Stimulated activated memory B cell treated with anti-CD40 and anti-IgM and Interleukin-4, amounts not matched to agents 10 μg/mL and 1 μg/mL and 100 μg/mL, for 72 hours (primary cell): ENCODE results near the gene KRTAP12-1.
"Not testable (repeated sequence)": the region's sequence is repeated elsewhere in the genome, so short reads cannot be mapped to it uniquely, and the experiment has no call there.

Source experiments
- ATAC-seq: fragments of 150-1000 bp; cut with Tn5 transposase; 2 replicates; pipeline ENCODE4 v1.10.0; 2021
- H3K27ac Mint-ChIP-seq: one replicate; pipeline ENCODE4 v1.8.0; 2022; ENCODE audit warnings: mild to moderate bottlenecking, mixed read lengths
- H3K27me3 Mint-ChIP-seq: one replicate; pipeline ENCODE4 v1.8.0; 2022; ENCODE audit warnings: mixed read lengths
- H3K36me3 Mint-ChIP-seq: one replicate; pipeline ENCODE4 v1.8.0; 2022; ENCODE audit warnings: mixed read lengths
- H3K4me1 Mint-ChIP-seq: one replicate; pipeline ENCODE4 v1.8.0; 2022; ENCODE audit warnings: mixed read lengths
- H3K4me3 Mint-ChIP-seq: one replicate; pipeline ENCODE4 v1.8.0; 2022; ENCODE audit warnings: mild to moderate bottlenecking, moderate library complexity, mixed read lengths
- H3K9me3 Mint-ChIP-seq: one replicate; pipeline ENCODE4 v1.8.0; 2022; ENCODE audit warnings: mixed read lengths

The KRTAP12-1 gene

DNA sequence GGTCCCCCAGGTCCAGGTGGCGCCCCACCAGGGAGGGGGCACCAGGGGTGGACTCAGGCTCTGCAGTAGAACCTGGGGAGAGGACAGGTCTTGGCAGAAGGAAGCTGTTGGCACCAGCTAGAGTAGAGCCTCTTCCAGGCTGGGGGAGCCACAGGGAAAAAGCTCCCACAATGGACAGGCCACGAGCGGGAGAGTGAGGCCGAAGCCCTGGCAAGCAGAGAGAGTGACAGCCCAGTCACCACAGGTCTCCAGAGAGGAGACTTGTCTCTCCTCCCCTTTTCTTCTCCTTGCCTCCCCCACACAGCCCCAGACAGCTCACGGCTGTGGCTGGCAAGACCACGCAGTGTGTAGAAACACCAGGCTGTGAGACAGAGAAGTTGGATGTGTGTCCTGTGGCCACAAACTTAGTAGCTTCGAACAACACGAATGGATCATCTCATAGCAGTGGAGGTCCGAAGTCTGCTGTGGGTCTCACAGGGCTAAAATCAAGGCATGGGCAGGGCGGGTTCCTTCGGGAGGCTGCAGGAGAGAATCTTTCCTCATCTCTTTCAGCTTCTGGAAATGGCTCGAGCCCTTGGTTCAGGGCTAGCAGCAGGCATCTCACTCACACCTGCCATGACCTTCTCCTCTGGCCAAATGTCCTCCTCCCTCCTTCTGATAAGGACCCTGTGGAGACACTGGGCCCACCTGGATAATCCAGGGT lies 30.8 kb downstream of the KRTAP12-1 start:
- no peak for ATAC-seq

GRCh38 chr21:44650265-44650972 lies 31.5 kb downstream of the KRTAP12-1 start:
- Mint-ChIP-seq H3K27ac (no peak overlapping the region), H3K27me3 (peaks cover 63% of the 10 kb centered on the region), H3K9me3 (no peaks in the 10 kb centered on the region), H3K36me3 (no peaks in the 10 kb centered on the region), H3K4me3 (no peak overlapping the region), H3K4me1 (no peaks in the 10 kb centered on the region)
- no peak for ATAC-seq

More for the DNA sequence above, 30.8 kb downstream of the KRTAP12-1 start:
- Mint-ChIP-seq H3K4me3 (no peak overlapping the region), H3K27ac (no peak overlapping the region), H3K4me1 (no peaks in the 10 kb centered on the region), H3K9me3 (no peaks in the 10 kb centered on the region), H3K36me3 (no peaks in the 10 kb centered on the region), H3K27me3 (peaks cover 67% of the 10 kb centered on the region)

- no peak for ATAC-seq
- no peak overlapping the region for H3K4me3 Mint-ChIP-seq
- H3K27me3 Mint-ChIP-seq: peaks cover 66% of the 10 kb centered on the region
- no peaks in the 10 kb centered on the region for H3K4me1 Mint-ChIP-seq
- H3K27ac Mint-ChIP-seq: no peak overlapping the region
- H3K9me3 Mint-ChIP-seq: peaks cover 3% of the 10 kb centered on the region
- no peaks in the 10 kb centered on the region for H3K36me3 Mint-ChIP-seq
These were observed 32.4 kb downstream of the KRTAP12-1 start for GRCh38 chr21:44649521-44650100.

- peaks cover 66% of the 10 kb centered on the region for H3K27me3 Mint-ChIP-seq
- no peaks in the 10 kb centered on the region for H3K36me3 Mint-ChIP-seq
- no peak overlapping the region for H3K27ac Mint-ChIP-seq
- peak; percentile 14 for ATAC-seq
- no peak overlapping the region for H3K4me3 Mint-ChIP-seq
- H3K4me1 Mint-ChIP-seq: no peaks in the 10 kb centered on the region
- H3K9me3 Mint-ChIP-seq: peaks cover 10% of the 10 kb centered on the region
These were observed 33.2 kb downstream of the KRTAP12-1 start for GRCh38 chr21:44648557-44649311.

GRCh38 chr21:44647222-44647552 lies 34.8 kb downstream of the KRTAP12-1 start:
- Mint-ChIP-seq H3K27ac (no peak overlapping the region), H3K4me3 (no peak overlapping the region), H3K4me1 (no peaks in the 10 kb centered on the region), H3K9me3 (peaks cover 13% of the 10 kb centered on the region), H3K27me3 (peaks cover 52% of the 10 kb centered on the region), H3K36me3 (no peaks in the 10 kb centered on the region)
- ATAC-seq: no peak

DNA sequence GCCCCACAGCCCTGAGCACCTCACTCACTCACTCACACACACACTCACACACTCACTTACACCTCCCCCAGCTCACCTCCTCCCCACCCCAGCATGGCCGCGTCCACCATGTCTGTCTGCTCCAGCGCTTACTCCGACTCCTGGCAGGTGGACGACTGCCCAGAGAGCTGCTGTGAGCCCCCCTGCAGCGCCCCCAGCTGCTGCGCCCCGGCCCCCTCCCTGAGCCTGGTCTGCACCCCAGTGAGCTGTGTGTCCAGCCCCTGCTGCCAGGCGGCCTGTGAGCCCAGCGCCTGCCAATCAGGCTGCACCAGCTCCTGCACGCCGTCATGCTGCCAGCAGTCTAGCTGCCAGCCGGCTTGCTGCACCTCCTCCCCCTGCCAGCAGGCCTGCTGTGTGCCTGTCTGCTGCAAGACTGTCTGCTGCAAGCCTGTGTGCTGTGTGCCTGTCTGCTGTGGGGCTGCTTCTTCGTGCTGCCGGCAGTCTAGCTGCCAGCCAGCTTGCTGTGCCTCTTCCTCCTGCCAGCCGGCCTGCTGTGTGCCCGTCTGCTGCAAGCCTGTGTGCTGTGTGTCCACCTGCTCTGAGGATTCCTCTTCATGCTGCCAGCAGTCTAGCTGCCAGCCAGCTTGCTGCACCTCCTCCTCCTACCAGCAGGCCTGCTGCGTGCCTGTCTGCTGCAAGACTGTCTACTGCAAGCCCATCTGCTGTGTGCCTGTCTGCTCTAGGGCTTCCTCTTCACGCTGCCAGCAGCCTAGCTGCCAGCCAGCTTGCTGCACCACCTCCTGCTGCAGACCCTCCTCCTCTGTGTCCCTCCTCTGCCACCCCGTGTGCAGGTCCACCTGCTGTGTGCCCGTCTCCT lies 35.4 kb downstream of the KRTAP12-1 start, which contains the start of gene KRTAP10-11:
Gene KRTAP10-11, plus strand, starts transcription at position 49 of the 856 bp plus-strand sequence. Its CDS starts 45 bp downstream, at position 94.
- H3K4me3 Mint-ChIP-seq, H3K36me3 Mint-ChIP-seq, H3K4me1 Mint-ChIP-seq, ATAC-seq, H3K27ac Mint-ChIP-seq: not testable (repeated sequence)
- Mint-ChIP-seq H3K9me3 (peaks cover 13% of the 10 kb centered on the region), H3K27me3 (peaks cover 52% of the 10 kb centered on the region)

DNA sequence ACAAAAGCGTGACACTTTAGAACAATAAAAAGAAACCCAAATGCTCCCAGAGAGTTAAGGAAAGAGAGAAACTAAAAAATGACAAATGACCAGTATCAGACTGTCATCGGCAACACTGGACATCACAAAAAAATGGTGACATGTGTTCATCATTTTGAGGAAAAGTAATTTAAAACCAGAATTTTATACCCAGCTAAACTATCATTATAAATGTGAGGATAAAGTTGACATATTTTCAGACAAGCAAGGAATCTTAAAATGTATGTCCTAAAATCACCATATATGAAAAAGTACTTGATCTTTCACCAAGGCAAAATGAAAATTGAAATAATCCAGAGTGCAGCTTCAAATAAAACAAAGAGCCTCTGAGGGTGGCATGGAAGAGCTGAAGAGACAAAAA lies 37.1 kb downstream of the KRTAP12-1 start:
- no peak overlapping the region for H3K4me3 Mint-ChIP-seq
- H3K27ac Mint-ChIP-seq: no peak overlapping the region
- H3K27me3 Mint-ChIP-seq: peaks cover 68% of the 10 kb centered on the region
- peaks cover 22% of the 10 kb centered on the region for H3K9me3 Mint-ChIP-seq
- no peaks in the 10 kb centered on the region for H3K4me1 Mint-ChIP-seq
- H3K36me3 Mint-ChIP-seq: no peaks in the 10 kb centered on the region
- no peak for ATAC-seq

DNA sequence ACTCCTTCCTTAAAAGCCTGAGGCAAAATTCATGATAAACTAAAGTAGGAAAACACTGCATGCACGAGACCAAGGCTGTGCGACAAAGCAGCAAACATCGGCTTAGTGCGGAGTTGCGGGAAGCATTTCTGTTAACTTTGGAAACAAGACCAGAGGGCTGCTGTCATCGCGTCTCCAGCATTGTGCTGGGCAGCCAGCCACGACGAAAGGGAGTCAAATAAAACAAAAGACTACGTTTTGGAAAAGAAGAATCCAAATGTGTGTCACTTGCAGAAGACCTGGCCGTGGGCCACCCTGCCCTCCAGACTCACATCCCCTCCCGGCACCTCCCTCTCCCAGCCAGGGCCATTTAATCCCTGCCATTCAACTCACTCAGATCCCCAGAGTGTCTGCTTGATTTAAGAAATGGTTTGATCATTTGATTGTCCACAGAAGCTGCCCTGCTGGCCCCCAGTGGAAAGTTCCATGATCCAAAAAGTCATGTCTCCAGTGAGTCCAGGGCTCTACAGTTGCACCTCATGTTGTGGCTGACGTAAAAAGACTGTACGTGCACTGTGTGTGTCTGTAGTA lies 38.1 kb downstream of the KRTAP12-1 start:
- no peak for ATAC-seq
- Mint-ChIP-seq H3K9me3 (peaks cover 23% of the 10 kb centered on the region), H3K4me3 (no peak overlapping the region), H3K27ac (no peak overlapping the region), H3K36me3 (no peaks in the 10 kb centered on the region), H3K27me3 (peaks cover 71% of the 10 kb centered on the region), H3K4me1 (no peaks in the 10 kb centered on the region)

GRCh38 chr21:44640761-44641160 lies 41.2 kb downstream of the KRTAP12-1 start:
- peaks cover 23% of the 10 kb centered on the region for H3K9me3 Mint-ChIP-seq
- no peak for ATAC-seq
- H3K27me3 Mint-ChIP-seq: peaks cover 76% of the 10 kb centered on the region
- no peak overlapping the region for H3K27ac Mint-ChIP-seq
- H3K4me3 Mint-ChIP-seq: no peak overlapping the region
- no peaks in the 10 kb centered on the region for H3K36me3 Mint-ChIP-seq
- no peaks in the 10 kb centered on the region for H3K4me1 Mint-ChIP-seq

GRCh38 chr21:44639331-44639655 lies 42.7 kb downstream of the KRTAP12-1 start:
- H3K27ac Mint-ChIP-seq: no peak overlapping the region
- no peak for ATAC-seq
- no peaks in the 10 kb centered on the region for H3K4me1 Mint-ChIP-seq
- no peaks in the 10 kb centered on the region for H3K36me3 Mint-ChIP-seq
- peaks cover 75% of the 10 kb centered on the region for H3K27me3 Mint-ChIP-seq
- H3K4me3 Mint-ChIP-seq: no peak overlapping the region
- peaks cover 17% of the 10 kb centered on the region for H3K9me3 Mint-ChIP-seq

DNA sequence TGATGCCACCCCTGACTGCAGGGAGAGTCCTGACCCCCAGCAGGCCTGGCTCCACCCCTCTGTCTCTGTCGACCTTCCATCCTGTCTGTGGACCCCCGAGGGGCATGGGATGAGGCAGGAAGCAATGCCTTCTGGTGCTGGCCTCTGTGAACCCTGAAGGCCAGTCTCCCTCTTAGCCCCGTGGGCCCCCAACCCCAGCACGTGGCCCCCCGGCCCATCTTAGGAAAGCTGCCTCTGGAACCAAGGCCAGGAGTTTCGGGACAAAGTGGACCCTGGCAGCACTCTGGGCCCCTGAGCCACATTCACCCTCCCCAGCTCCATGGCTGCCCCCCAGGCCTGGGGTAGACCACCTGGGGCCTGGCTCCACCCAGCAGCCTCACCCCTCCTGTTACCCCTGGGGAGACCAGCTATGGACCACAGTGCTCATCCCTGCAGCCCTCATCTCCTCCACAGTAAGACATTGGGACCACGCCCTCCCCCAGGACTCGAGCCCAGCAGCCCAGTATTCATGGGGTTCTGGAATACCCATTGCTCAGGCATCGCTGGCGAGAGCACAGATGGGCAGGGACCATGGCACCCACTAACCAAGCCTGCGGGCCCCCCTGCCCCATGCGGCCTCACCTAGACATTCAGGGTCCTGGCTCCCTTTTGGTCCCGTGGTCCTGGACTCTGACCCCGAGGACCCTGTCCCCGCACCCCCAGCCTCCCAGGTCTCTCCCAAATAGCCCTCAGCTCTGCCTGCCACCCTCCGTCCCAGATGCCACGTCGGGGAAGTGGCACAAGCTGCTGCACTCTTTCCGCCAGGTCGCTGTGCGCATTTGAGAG lies 43.2 kb downstream of the KRTAP12-1 start:
- not testable (repeated sequence) for H3K4me1 Mint-ChIP-seq, H3K4me3 Mint-ChIP-seq, H3K36me3 Mint-ChIP-seq, ATAC-seq, H3K27ac Mint-ChIP-seq
- peaks cover 75% of the 10 kb centered on the region for H3K27me3 Mint-ChIP-seq
- peaks cover 15% of the 10 kb centered on the region for H3K9me3 Mint-ChIP-seq

- H3K4me1 Mint-ChIP-seq, ATAC-seq, H3K27ac Mint-ChIP-seq, H3K4me3 Mint-ChIP-seq, H3K36me3 Mint-ChIP-seq: not testable (repeated sequence)
- H3K9me3 Mint-ChIP-seq: peaks cover 17% of the 10 kb centered on the region
- H3K27me3 Mint-ChIP-seq: peaks cover 74% of the 10 kb centered on the region
These were observed 44.1 kb downstream of the KRTAP12-1 start for GRCh38 chr21:44637851-44638348.

- no peaks in the 10 kb centered on the region for H3K4me1 Mint-ChIP-seq
- no peak within 1 kb of the TSS for H3K4me3 Mint-ChIP-seq
- H3K27ac Mint-ChIP-seq: no peak within 1 kb of the TSS
- no peak for ATAC-seq
- no peaks in the 10 kb centered on the region for H3K36me3 Mint-ChIP-seq
- H3K9me3 Mint-ChIP-seq: peaks cover 21% of the 10 kb centered on the region
- H3K27me3 Mint-ChIP-seq: peaks cover 74% of the 10 kb centered on the region
These were observed 44.7 kb downstream of the KRTAP12-1 start, which contains the start of gene KRTAP10-10 for GRCh38 chr21:44637018-44637850. Gene KRTAP10-10, plus strand, starts transcription at chr21:44637356. Its CDS starts 62 bp downstream, at chr21:44637418.
